ENCODE measurements around the gene KRT73.

GRCh38 chr12:52644078-52644415, 25.7 kb upstream of the KRT73 start:
- TF ChIP-seq, protein P1, sequence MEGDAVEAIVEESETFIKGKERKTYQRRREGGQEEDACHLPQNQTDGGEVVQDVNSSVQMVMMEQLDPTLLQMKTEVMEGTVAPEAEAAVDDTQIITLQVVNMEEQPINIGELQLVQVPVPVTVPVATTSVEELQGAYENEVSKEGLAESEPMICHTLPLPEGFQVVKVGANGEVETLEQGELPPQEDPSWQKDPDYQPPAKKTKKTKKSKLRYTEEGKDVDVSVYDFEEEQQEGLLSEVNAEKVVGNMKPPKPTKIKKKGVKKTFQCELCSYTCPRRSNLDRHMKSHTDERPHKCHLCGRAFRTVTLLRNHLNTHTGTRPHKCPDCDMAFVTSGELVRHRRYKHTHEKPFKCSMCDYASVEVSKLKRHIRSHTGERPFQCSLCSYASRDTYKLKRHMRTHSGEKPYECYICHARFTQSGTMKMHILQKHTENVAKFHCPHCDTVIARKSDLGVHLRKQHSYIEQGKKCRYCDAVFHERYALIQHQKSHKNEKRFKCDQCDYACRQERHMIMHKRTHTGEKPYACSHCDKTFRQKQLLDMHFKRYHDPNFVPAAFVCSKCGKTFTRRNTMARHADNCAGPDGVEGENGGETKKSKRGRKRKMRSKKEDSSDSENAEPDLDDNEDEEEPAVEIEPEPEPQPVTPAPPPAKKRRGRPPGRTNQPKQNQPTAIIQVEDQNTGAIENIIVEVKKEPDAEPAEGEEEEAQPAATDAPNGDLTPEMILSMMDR (IDR thresholded peaks at IDR 0.05; ENCODE audit: extremely low read depth in 1 of 2, insufficient read depth in 1 of 2, low read depth in 1 of 2, low read length in 2 of 2), result no peak
- TF ChIP-seq, protein P2, sequence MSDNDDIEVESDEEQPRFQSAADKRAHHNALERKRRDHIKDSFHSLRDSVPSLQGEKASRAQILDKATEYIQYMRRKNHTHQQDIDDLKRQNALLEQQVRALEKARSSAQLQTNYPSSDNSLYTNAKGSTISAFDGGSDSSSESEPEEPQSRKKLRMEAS (IDR thresholded peaks at IDR 0.05; ENCODE audit: insufficient read depth, insufficient read length), result no peak
- TF ChIP-seq POLR2A (IDR thresholded peaks at IDR 0.05; ENCODE audit: low read depth, low read length), result no peak
